ENCODE data around the gene VDAC2. TPM values are rescaled to one million over a fixed set of nuclear protein-coding genes. Genes with fewer than 3 reads are reported as not detected.

VDAC2 gene
- total and polyA plus RNA-seq, 2 donors (not counting 1 experiment from before 2014, with no cell fraction given) = 49.2 to 83.6 TPM

DNA sequence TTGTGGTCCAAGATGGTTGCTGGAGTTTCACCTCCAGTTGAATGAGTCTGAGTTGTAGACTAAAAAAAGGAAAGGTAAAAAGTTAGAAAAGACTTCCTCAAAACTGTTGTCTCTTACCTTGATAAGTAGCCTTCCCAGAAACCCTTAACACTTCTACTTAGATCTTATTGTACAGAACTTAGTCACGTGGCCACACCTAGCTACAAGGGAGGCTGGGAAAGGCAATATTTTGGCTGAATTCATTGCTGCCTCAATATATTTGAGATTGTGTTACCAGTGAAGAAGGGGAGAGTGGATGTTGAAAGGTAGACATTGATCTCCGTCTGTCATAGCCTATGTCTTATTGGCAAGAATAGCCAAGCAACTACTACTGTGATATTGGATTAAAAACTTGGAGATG lies 35.5 kb upstream of the VDAC2 start:
- H3K27me3 Mint-ChIP-seq = no peaks in the 10 kb centered on the region
- ChIA-PET CTCF (interaction anchor here (0.7 kb wide), 1 partner anchor 13 kb away, joined by 3 read pairs; no protein-coding TSS in a partner anchor), POLR2A (no interaction called here)
- Histone ChIP-seq H3K36me3 (replicated peaks in 1 of 2; ENCODE audit: control extremely low read depth in 1 of 2, control insufficient read depth in 1 of 2, extremely low read depth in 1 of 2, insufficient read depth in 2 of 2, low read length in 1 of 2) (peaks cover 0 to 54% of the 10 kb centered on the region in 2 experiments), H3K4me2 (replicated peaks; ENCODE audit: low read depth, low read length, poor library complexity, severe bottlenecking) (no peak overlapping the region), H3K9ac (ENCODE audit: low read length) (no peak overlapping the region), H3K9me3 (ENCODE audit: control extremely low read depth in 1 of 3, control insufficient read depth in 2 of 3, insufficient read depth in 1 of 3, low read length in 2 of 3) (no peaks in the 10 kb centered on the region), H3K27ac (ENCODE audit: low read length in 2 of 2) (no peak overlapping the region), H3K4me1 (ENCODE audit: control insufficient read depth in 2 of 2, insufficient read depth in 2 of 2, low read length in 2 of 2) (no peaks in the 10 kb centered on the region), H3K79me2 (ENCODE audit: control insufficient read depth, insufficient read depth, low read length) (peaks cover 32% of the 10 kb centered on the region), H2AFZ (ENCODE audit: insufficient read depth, low read depth, low read length, poor library complexity, severe bottlenecking) (no peak overlapping the region), H4K20me1 (ENCODE audit: control insufficient read depth, insufficient read depth, low read length, poor library complexity, severe bottlenecking) (peaks cover 30% of the 10 kb centered on the region), H3K27me3 (replicated peaks in 1 of 4; ENCODE audit: control extremely low read depth in 1 of 4, control insufficient read depth in 3 of 4, insufficient read depth in 4 of 4, low read length in 3 of 4) (no peaks in the 10 kb centered on the region), H3K4me3 (ENCODE audit: control extremely low read depth in 1 of 5, extremely low read depth in 1 of 5, insufficient read depth in 1 of 5, low read depth in 2 of 5, low read length in 4 of 5) (no peak overlapping the region)
- TF ChIP-seq EZH2 (IDR thresholded peaks at IDR 0.05; ENCODE audit: borderline replicate concordance, insufficient read depth, low read depth, low read length, poor library complexity, severe bottlenecking) (no peak), CTCF (IDR thresholded peaks at IDR 0.05) (no peak)
- DNase-seq (no peak), ATAC-seq (ENCODE audit: low read depth) (no peak)
- H3K27ac Mint-ChIP-seq = no peak overlapping the region
- intact Hi-C loops (cut with micrococcal nuclease) = no loop called here
- no peaks in the 10 kb centered on the region for H3K9me3 Mint-ChIP-seq (ENCODE audit: insufficient read depth)
- H3K4me1 Mint-ChIP-seq = no peaks in the 10 kb centered on the region
- WGBS (ENCODE audit: insufficient coverage) = no CpG with 5 or more reads among the region's 2 CpGs
- H3K4me3 Mint-ChIP-seq = no peak overlapping the region

DNA sequence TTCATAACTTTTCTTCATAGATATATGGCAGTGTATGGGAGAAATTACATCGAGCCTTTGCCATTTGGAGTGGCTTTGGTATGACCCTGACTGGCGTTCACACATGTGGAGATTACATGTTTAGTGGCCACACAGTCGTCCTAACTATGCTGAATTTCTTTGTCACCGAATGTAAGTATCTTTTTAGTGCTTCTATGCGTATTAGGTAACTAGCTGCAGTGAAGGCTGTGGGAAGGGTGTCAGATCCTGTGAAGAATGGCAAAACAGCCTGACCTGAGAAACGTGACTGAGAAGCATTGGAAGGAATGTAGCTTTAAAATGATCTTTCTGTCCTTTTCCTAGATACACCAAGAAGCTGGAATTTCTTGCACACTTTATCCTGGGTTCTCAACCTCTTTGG lies 34.5 kb upstream of the VDAC2 start:
- Mint-ChIP-seq H3K27me3 (no peaks in the 10 kb centered on the region), H3K27ac (no peak overlapping the region), H3K4me1 (no peaks in the 10 kb centered on the region), H3K4me3 (no peak overlapping the region), H3K9me3 (ENCODE audit: insufficient read depth) (no peaks in the 10 kb centered on the region)
- DNase-seq (no peak), ATAC-seq (ENCODE audit: low read depth) (no peak)
- no peak overlapping the region for H3K4me2 ChIP-seq (replicated peaks; ENCODE audit: low read depth, low read length, poor library complexity, severe bottlenecking)
- intact Hi-C loops (cut with micrococcal nuclease) = no loop called here
- no peaks in the 10 kb centered on the region for H3K9me3 ChIP-seq (ENCODE audit: control extremely low read depth in 1 of 3, control insufficient read depth in 2 of 3, insufficient read depth in 1 of 3, low read length in 2 of 3)
- no peak overlapping the region for H3K27ac ChIP-seq (ENCODE audit: low read length in 2 of 2)
- H3K27me3 ChIP-seq (replicated peaks in 1 of 4; ENCODE audit: control extremely low read depth in 1 of 4, control insufficient read depth in 3 of 4, insufficient read depth in 4 of 4, low read length in 3 of 4) = no peaks in the 10 kb centered on the region
- H3K4me3 ChIP-seq (ENCODE audit: control extremely low read depth in 1 of 5, extremely low read depth in 1 of 5, insufficient read depth in 1 of 5, low read depth in 2 of 5, low read length in 4 of 5) = no peak overlapping the region
- no peak overlapping the region for H3K9ac ChIP-seq (ENCODE audit: low read length)
- no peak overlapping the region for H2AFZ ChIP-seq (ENCODE audit: insufficient read depth, low read depth, low read length, poor library complexity, severe bottlenecking)
- CTCF ChIA-PET = no interaction called here
- H4K20me1 ChIP-seq (ENCODE audit: control insufficient read depth, insufficient read depth, low read length, poor library complexity, severe bottlenecking) = peaks cover 30% of the 10 kb centered on the region
- WGBS (ENCODE audit: insufficient coverage) = 100% methylated on average over 3 of the region's 6 CpGs
- POLR2A ChIA-PET = interaction anchor here (0.6 kb wide), 1 partner anchor 11 kb away, joined by 3 read pairs; no protein-coding TSS in a partner anchor
- TF ChIP-seq CTCF (IDR thresholded peaks at IDR 0.05) (no peak), EZH2 (IDR thresholded peaks at IDR 0.05; ENCODE audit: borderline replicate concordance, insufficient read depth, low read depth, low read length, poor library complexity, severe bottlenecking) (no peak)
- H3K4me1 ChIP-seq (ENCODE audit: control insufficient read depth in 2 of 2, insufficient read depth in 2 of 2, low read length in 2 of 2) = no peaks in the 10 kb centered on the region
- peaks cover 26% of the 10 kb centered on the region for H3K79me2 ChIP-seq (ENCODE audit: control insufficient read depth, insufficient read depth, low read length)
- peaks cover 0 to 58% of the 10 kb centered on the region in 2 experiments for H3K36me3 ChIP-seq (replicated peaks in 1 of 2; ENCODE audit: control extremely low read depth in 1 of 2, control insufficient read depth in 1 of 2, extremely low read depth in 1 of 2, insufficient read depth in 2 of 2, low read length in 1 of 2)

Measured in B cell (primary cell).